Measurements from ENCODE around the gene IGSF9B.

Gene IGSF9B

DNA sequence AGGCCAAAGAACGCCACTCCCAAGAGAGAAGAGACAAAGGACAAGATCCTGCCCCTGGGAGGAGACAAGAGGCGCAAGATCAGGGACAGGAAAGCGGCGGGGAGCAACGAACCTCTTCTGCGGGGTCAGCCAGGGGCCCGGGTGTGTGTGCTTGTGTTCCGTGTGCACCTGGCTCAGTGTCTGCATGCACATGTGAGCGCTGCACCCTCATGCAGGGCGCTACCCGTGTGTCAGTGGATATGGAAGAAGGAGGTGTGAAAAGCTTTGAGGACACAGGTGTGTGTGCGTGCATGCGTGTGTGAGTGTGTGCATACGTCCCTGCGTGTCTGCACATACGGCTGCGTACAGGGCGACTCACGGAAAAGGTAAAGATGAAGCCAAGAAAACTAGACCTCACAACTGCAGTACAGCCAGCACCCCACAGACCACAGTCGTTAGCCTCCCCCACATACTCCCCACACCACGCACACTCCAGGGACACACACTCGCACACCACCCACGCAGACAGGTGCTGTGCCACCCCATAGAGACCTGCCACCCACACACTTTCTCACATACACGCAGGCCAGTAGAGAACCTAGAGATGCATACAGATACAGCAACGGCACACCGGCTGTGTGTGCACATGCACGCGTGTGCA, 11.0 kb upstream of the IGSF9B start:
- TF ChIP-seq, protein P1, sequence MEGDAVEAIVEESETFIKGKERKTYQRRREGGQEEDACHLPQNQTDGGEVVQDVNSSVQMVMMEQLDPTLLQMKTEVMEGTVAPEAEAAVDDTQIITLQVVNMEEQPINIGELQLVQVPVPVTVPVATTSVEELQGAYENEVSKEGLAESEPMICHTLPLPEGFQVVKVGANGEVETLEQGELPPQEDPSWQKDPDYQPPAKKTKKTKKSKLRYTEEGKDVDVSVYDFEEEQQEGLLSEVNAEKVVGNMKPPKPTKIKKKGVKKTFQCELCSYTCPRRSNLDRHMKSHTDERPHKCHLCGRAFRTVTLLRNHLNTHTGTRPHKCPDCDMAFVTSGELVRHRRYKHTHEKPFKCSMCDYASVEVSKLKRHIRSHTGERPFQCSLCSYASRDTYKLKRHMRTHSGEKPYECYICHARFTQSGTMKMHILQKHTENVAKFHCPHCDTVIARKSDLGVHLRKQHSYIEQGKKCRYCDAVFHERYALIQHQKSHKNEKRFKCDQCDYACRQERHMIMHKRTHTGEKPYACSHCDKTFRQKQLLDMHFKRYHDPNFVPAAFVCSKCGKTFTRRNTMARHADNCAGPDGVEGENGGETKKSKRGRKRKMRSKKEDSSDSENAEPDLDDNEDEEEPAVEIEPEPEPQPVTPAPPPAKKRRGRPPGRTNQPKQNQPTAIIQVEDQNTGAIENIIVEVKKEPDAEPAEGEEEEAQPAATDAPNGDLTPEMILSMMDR (IDR thresholded peaks at IDR 0.05), result no peak; the same call in 1 of the 2 replicates

DNA sequence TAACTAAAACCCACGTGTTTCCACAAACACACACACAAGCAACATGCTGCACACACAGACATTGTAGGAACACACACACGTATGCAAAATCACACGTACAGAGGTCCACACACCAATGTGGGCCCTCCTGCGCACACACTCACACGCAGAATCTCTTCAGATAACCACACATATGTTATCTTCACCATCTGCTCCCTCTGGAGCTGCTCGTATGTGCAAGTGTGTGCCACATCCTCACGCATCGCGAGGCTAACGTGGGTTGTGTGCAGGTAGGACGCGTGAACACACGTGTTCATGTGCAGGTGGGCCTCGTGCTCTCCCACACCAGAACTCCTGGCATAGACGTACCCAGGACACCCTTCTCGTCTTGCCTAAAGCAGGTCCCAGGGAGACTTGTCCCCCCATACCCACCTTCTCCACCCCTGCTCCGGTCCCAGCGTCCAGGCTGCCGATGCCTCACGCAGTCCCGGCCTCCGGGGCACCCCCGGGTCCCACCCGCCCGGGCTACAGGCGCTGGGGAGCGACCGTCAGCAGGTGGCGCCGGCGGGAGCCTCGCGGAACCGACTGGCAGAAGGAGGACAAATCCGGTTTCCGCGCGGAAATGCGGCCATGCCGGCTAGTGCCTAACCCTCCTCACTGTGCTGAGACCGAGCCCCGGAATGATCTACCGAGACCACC, 10.3 kb upstream of the IGSF9B start:
- TF ChIP-seq, protein P1 (IDR thresholded peaks at IDR 0.05), result peak; percentile 67

DNA sequence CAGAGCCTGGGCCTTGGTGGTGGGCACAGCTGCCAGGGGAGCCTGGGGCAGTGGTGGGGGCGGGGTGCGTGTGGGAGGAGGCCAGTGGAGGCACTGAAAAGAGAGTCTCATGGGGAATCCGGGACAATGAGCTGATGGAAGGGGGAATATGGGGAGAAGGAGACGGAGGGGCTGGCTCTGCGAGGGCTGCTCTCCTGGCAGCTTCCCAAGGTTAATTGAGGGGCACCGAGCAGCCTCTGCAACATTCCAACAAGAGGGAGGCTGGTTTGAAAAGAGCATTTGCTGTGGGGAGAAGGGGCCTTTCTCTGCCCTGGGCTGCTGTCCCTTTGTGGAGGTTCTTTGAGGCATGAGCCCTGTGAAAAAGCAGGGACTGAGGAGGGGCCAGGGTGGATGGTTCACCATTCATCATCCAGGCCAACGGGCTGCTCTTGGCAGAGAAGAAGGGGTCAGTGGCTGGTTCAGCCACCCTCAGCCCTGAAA, 9.4 kb upstream of the IGSF9B start:
- TF ChIP-seq, protein P1 (IDR thresholded peaks at IDR 0.05), result no peak

DNA sequence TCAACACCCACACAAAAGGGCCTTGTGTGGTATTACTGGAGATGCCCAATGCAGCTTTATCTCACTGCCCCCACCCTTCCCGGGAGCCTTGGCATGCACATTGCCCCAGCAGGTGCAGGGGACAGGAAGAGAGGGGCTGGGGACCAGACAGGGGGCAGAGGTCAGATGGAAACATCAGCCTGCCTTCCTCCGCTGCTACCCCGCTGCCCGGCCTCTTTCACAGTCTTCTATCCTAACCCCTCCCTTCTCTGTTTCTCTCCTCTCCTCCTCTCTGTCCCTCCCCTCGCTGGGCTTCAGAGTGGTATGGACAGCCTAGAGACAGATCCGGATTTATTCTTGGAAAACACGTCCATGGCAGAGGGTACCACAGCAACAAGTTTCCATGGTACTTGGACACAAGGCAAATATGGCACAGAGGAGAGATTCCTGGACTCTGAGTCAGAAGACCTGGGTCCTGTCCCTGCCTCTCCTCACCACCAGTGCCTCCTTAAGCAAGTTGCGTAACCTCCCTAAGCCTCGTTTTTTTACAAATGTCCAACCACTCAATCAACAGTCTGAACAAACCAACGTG, 8.3 kb upstream of the IGSF9B start:
- TF ChIP-seq, protein P1 (IDR thresholded peaks at IDR 0.05), result no peak

DNA sequence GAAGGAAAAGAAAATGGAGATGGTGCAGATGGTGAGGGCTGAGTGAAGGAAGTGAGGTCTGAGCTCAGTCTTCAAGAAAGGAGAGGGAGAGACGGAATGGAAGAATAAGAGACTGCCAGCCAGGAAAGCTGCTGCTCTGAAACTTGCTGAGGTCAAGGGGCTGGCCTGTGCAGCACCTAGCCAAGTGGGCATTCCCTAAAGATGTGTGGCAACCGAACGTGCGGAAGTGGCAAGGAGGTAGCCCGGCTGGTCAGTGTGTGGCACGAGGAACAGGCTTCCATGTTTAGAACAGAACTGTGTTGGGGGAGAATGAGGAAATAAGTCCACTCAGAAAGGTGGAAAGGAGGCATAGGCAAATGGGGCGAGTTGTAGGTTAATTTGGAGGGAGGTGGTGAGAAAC, 7.6 kb upstream of the IGSF9B start:
- TF ChIP-seq, protein P1 (IDR thresholded peaks at IDR 0.05), result no peak

DNA sequence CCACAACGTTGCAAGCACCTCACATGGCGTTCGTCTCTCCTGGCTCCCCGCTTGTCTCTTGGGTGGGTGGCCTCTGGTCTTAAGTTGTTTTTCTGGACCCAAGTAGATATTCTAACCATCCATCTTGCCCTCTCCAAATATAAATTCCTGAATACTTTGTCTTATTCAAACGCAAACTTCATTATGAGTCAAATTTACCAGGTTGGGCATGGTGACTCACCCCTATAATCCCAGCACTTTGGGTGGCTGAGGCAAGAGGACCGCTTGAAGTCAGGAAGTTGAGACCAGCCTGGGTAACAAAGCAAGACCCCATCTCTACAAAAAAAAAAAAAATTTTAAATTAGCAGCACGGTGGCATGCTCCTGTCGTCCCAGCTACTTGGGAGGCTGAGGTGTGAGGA, 5.1 kb upstream of the IGSF9B start:
- TF ChIP-seq, protein P1 (IDR thresholded peaks at IDR 0.05), result no peak

DNA sequence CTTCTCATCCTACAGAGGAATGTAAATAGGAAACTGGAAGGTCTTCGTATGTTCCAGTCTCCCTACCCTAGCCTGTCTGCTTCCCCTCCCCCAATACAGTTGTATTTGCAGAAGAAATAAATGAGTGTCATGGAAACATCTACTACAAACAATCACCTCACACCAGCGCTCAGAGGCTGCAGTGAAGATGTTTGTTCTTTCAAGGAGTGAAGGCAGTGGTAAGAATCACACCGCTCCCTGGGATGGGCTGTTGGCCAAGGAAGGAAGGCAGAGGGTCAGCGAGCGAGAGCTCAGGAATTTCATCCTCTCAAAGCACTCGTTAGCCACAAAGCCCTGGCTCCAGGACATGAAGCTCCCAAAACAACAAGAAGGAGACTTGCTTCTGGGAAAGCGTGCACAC, 1.1 kb upstream of the IGSF9B start:
- TF ChIP-seq, protein P1 (IDR thresholded peaks at IDR 0.05), result no peak

Data from LNCAP (cell line).